B cell (primary cell): ENCODE data around the gene CTDP1. TPM values are rescaled to one million over a fixed set of nuclear protein-coding genes. Genes with fewer than 3 reads are reported as not detected.

Source experiments
- ATAC-seq: fragments of 200-7000 bp; cut with Tn5 transposase; one replicate; pipeline ENCODE4 v1.10.0; 2021; ENCODE audit warnings: low read depth, mild to moderate bottlenecking, moderate number of reproducible peaks, moderate library complexity
- CTCF ChIA-PET: fragments of 350-600 bp; sonication (Branson Sonifier 250); formaldehyde crosslinking; loops from one replicate; lab custom pipeline; 2021; ENCODE audit warnings: antibody characterized with exemption, inconsistent platforms; lab: Charles Lee
- POLR2A ChIA-PET: fragments of 350-600 bp; sonication (Branson Sonifier 250); formaldehyde crosslinking; loops from one replicate; lab custom pipeline; 2021; ENCODE audit warnings: antibody characterized with exemption; lab: Charles Lee
- DNase-seq: peaks from one replicate; pipeline ENCODE4 v3.0.0; 2013
- H2AFZ ChIP-seq: 2 replicates; pipeline ENCODE4 v1.6.1; 2012; ENCODE audit warnings: mild to moderate bottlenecking, low read depth, low read length; ENCODE audit not compliant: insufficient read depth, poor library complexity, severe bottlenecking
- H3K27ac ChIP-seq, 2 donors: 1 replicate in 1 of 2; 2 replicates in 1 of 2; pipeline ENCODE4 v1.5.1; 2012 to 2013; ENCODE audit warnings: low read length in 2 of 2, mild to moderate bottlenecking in 2 of 2, moderate library complexity in 1 of 2
- H3K27me3 ChIP-seq, 4 experiments: fragments of 200-600 bp in 1 of 4; sonication (generic) in 1 of 4; replicated peaks in 1 of 4; 1 replicate in 2 of 4; 2 replicates in 2 of 4; pipeline versions ENCODE4 v1.6.1 to v1.7.0; 2013 to 2016; ENCODE audit warnings: low read length in 3 of 4, mild to moderate bottlenecking in 2 of 4, mixed read lengths in 1 of 4, moderate library complexity in 1 of 4; ENCODE audit not compliant: insufficient read depth in 4 of 4, control insufficient read depth in 3 of 4; ENCODE audit errors: control extremely low read depth in 1 of 4
- H3K36me3 ChIP-seq, 2 experiments: replicated peaks in 1 of 2; 1 replicate in 1 of 2; 2 replicates in 1 of 2; pipeline versions ENCODE4 v1.6.1 to v1.7.1; 2013; ENCODE audit warnings: low read length in 1 of 2; ENCODE audit not compliant: insufficient read depth in 2 of 2, control insufficient read depth in 1 of 2; ENCODE audit errors: control extremely low read depth in 1 of 2, extremely low read depth in 1 of 2
- H3K4me1 ChIP-seq, 2 donors: fragments of 200-600 bp in 1 of 2; sonication (generic) in 1 of 2; 1 replicate in 1 of 2; 2 replicates in 1 of 2; pipeline versions ENCODE4 v1.5.1 to v1.6.1; 2013 to 2017; ENCODE audit warnings: low read length in 2 of 2; ENCODE audit not compliant: control insufficient read depth in 2 of 2, insufficient read depth in 2 of 2
- H3K4me2 ChIP-seq: replicated peaks from 2 replicates; pipeline ENCODE3; 2012; ENCODE audit warnings: mild to moderate bottlenecking, low read depth, low read length; ENCODE audit not compliant: poor library complexity, severe bottlenecking
- H3K4me3 ChIP-seq, 5 experiments: fragments of 200-600 bp in 1 of 5; sonication (generic) in 1 of 5; 1 replicate in 3 of 5; 2 replicates in 2 of 5; pipeline versions ENCODE4 v1.5.1 to v1.7.0; 2011 to 2016; ENCODE audit warnings: low read length in 4 of 5, mild to moderate bottlenecking in 4 of 5, low read depth in 2 of 5, control low read depth in 1 of 5, moderate library complexity in 1 of 5; ENCODE audit not compliant: insufficient read depth in 1 of 5; ENCODE audit errors: control extremely low read depth in 1 of 5, extremely low read depth in 1 of 5
- H3K79me2 ChIP-seq: fragments of 200-600 bp; sonication (generic); one replicate; pipeline ENCODE4 v1.6.0; 2016; ENCODE audit warnings: low read length; ENCODE audit not compliant: control insufficient read depth, insufficient read depth
- H3K9ac ChIP-seq: fragments of 200-600 bp; sonication (generic); 2 replicates; pipeline ENCODE4 v1.6.1; 2017; ENCODE audit warnings: mild to moderate bottlenecking, low read length, moderate library complexity
- H3K9me3 ChIP-seq, 3 donors: one replicate each; pipeline versions ENCODE4 v1.6.1 to v1.7.1; 2013; ENCODE audit warnings: low read length in 2 of 3; ENCODE audit not compliant: control insufficient read depth in 2 of 3, insufficient read depth in 1 of 3; ENCODE audit errors: control extremely low read depth in 1 of 3
- H4K20me1 ChIP-seq: 2 replicates; pipeline ENCODE4 v1.6.0; 2012; ENCODE audit warnings: mild to moderate bottlenecking, low read length; ENCODE audit not compliant: insufficient read depth, control insufficient read depth, poor library complexity, severe bottlenecking
- H3K27ac Mint-ChIP-seq: one replicate; pipeline ENCODE4 v1.8.0; 2021; ENCODE audit warnings: mixed read lengths
- H3K27me3 Mint-ChIP-seq: one replicate; pipeline ENCODE4 v1.8.0; 2021; ENCODE audit warnings: mixed read lengths
- H3K4me1 Mint-ChIP-seq: one replicate; pipeline ENCODE4 v1.8.0; 2021; ENCODE audit warnings: mixed read lengths
- H3K4me3 Mint-ChIP-seq: one replicate; pipeline ENCODE4 v1.8.0; 2021; ENCODE audit warnings: mixed read lengths
- H3K9me3 Mint-ChIP-seq: one replicate; pipeline ENCODE4 v1.8.0; 2022; ENCODE audit warnings: mixed read lengths; ENCODE audit not compliant: insufficient read depth
- EZH2 ChIP-seq: IDR thresholded peaks from 2 replicates; pipeline ENCODE4 v1.6.1; 2012; ENCODE audit warnings: borderline replicate concordance, low read depth, mild to moderate bottlenecking, moderate library complexity, low read length; ENCODE audit not compliant: insufficient read depth, poor library complexity, severe bottlenecking
- WGBS: methylation state at CpG from one replicate; pipeline ENCODE4 v1.1.5; 2013; ENCODE audit warnings: missing lambda C conversion rate; ENCODE audit not compliant: insufficient coverage; 5-methylcytosine and 5-hydroxymethylcytosine counted together
- intact Hi-C: fragments of 100-400 bp; cut with micrococcal nuclease; formaldehyde crosslinking; loops from one replicate; pipeline ENCODE4 v1.10.0; 2022
- polyA plus RNA-seq: library from polyadenylated mRNA; depleted of rRNA; stranded (reverse); fragments of >200 nt; gene quantifications from 2 replicates; pipeline ENCODE4 v1.2.3, GENCODE V29; 2012
- total RNA-seq, 2 donors: library from RNA; stranded (reverse); fragments of 120-200 nt in 1 of 2; gene quantifications; 1 replicate in 1 of 2; 2 replicates in 1 of 2; pipeline versions ENCODE4 v1.2.3 to v1.2.4, GENCODE V29; 2013 to 2022
- TF ChIP-seq, protein P1 (sequence below): fragments of 200-600 bp; IDR thresholded peaks from one replicate; pipeline ENCODE4 v1.8.0; 2022; ENCODE audit warnings: antibody characterized with exemption, mild to moderate bottlenecking

The CTDP1 gene
- total and polyA plus RNA-seq, 2 donors (not counting 1 experiment from before 2014, with no cell fraction given) = 14.3 to 33.3 TPM

DNA sequence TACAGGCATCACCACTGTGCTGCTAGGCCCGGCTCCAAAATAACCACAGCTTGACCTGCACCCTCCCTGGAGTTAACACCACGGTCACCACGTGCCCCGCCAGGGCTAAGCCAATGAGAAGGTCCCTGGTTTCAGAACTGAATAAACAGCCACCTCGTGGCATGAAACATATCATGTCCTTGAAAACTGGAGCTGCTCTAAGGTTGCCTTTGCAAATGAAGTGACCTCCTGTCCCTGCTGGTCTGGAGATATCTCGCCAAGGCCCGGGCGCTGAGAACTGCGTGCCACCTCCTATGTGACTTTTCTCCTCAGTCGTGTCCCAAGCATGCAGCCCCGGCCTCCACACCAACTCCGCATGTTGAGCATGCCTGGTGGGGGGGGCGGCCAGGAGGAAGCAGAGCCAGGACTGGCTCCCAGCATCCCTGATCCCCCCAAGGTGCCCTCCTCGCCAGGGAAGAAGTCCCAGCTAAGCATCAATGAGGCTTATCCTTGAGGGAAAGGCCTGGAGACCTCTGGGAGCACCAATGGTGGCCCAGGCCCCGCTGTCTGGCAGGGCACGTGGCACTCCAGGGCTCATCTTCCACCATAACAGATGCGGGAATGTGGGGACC, 101.8 kb downstream of the CTDP1 start:
- Histone ChIP-seq H2AFZ (no peak overlapping the region), H3K27me3 (peaks cover 0 to 23% (median 4%) of the 10 kb centered on the region in 4 experiments), H3K79me2 (no peaks in the 10 kb centered on the region), H3K36me3 (no peaks in the 10 kb centered on the region), H3K9ac (no peak overlapping the region), H3K4me2 (no peak overlapping the region), H3K27ac (no peak overlapping the region), H3K4me1 (no peaks in the 10 kb centered on the region), H3K9me3 (peaks cover 0 to 14% (median 0%) of the 10 kb centered on the region in 3 donors), H4K20me1 (no peaks in the 10 kb centered on the region), H3K4me3 (no peak overlapping the region)
- Mint-ChIP-seq H3K9me3 (peaks cover 3% of the 10 kb centered on the region), H3K4me3 (no peak overlapping the region), H3K4me1 (no peaks in the 10 kb centered on the region), H3K27me3 (peaks cover 50% of the 10 kb centered on the region), H3K27ac (no peak overlapping the region)
- ATAC-seq (no peak), DNase-seq (no peak)
- intact Hi-C loops = no loop called here
- CTCF ChIA-PET = no interaction called here
- TF ChIP-seq, protein P1, sequence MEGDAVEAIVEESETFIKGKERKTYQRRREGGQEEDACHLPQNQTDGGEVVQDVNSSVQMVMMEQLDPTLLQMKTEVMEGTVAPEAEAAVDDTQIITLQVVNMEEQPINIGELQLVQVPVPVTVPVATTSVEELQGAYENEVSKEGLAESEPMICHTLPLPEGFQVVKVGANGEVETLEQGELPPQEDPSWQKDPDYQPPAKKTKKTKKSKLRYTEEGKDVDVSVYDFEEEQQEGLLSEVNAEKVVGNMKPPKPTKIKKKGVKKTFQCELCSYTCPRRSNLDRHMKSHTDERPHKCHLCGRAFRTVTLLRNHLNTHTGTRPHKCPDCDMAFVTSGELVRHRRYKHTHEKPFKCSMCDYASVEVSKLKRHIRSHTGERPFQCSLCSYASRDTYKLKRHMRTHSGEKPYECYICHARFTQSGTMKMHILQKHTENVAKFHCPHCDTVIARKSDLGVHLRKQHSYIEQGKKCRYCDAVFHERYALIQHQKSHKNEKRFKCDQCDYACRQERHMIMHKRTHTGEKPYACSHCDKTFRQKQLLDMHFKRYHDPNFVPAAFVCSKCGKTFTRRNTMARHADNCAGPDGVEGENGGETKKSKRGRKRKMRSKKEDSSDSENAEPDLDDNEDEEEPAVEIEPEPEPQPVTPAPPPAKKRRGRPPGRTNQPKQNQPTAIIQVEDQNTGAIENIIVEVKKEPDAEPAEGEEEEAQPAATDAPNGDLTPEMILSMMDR = no peak
- no peak for TF ChIP-seq EZH2
- WGBS = 88% methylated on average over 14 of the region's 17 CpGs
- POLR2A ChIA-PET = no interaction called here

DNA sequence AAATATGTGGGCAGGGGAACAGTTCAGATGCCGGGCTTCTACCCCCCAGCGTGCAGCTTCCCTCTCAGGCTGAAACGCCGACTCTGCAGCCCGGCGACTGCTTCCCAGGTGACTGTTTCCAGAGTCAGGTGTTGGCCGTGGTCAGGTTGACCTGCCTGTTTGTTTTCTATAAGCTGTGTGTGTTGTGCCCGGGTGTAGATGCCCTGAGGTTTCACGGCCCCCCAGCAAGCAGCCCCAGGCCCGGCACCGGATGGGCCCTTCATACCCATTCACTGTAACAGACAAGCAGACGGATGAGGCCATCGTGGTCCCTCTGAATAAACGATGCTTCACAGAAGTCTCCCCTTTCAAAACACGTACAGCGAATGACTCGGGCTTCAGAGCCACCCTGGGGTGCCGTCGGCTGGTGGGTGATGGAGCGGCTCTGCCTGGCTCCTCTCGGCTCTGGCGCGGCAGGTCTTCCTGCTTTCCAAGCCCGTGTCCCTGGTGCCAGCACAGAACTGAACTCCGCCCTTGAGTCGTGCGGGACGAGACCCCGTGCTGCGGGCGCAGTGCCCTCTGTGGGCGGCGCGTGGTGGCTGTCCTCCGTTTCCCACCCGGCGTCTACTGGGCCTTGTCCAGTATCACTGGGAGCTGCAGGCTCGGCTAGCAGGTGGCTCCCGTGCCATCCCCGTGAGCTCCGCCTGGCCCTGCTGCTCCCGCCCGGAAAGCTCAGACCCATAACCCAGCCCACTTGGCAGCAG, 103.1 kb downstream of the CTDP1 start:
- 93% methylated on average over 40 of the region's 43 CpGs for WGBS
- no peak for DNase-seq

More for the DNA sequence above, 103.1 kb downstream of the CTDP1 start:
- Histone ChIP-seq H3K27ac (no peak overlapping the region), H3K27me3 (peaks cover 0 to 36% (median 12%) of the 10 kb centered on the region in 4 experiments), H2AFZ (no peak overlapping the region), H3K4me3 (no peak overlapping the region), H3K4me2 (no peak overlapping the region), H3K9ac (no peak overlapping the region), H3K36me3 (no peaks in the 10 kb centered on the region), H3K79me2 (no peaks in the 10 kb centered on the region), H3K4me1 (peaks cover 0 to under 1% of the 10 kb centered on the region in 2 donors), H4K20me1 (no peaks in the 10 kb centered on the region), H3K9me3 (peaks cover 0 to 10% (median 0%) of the 10 kb centered on the region in 3 donors)
- H3K27me3 Mint-ChIP-seq = peaks cover 48% of the 10 kb centered on the region
- no peak for TF ChIP-seq EZH2
- TF ChIP-seq, protein P1 = no peak
- no peak overlapping the region for H3K27ac Mint-ChIP-seq
- no peak overlapping the region for H3K4me3 Mint-ChIP-seq
- ATAC-seq = no peak
- ChIA-PET CTCF (no interaction called here), POLR2A (no interaction called here)
- intact Hi-C loops = no loop called here
- no peaks in the 10 kb centered on the region for H3K9me3 Mint-ChIP-seq
- H3K4me1 Mint-ChIP-seq = no peaks in the 10 kb centered on the region
